NCI-H146 treated with DMSO at 0.1 percent for 48 hours (cell line): ENCODE results near the gene SPINK14.

ENCODE experiments used
- DNase-seq: peaks from one replicate; lab custom pipeline; 2025; ENCODE audit not compliant: unreplicated experiment; lab: John Stamatoyannopoulos, UW

SPINK14 gene

GRCh38 chr5:148193202-148193601, 24.9 kb downstream of the SPINK14 start:
- no peak for DNase-seq

- no peak for DNase-seq
These were observed 32.8 kb downstream of the SPINK14 start for GRCh38 chr5:148201151-148201550.

GRCh38 chr5:148202531-148203203, 34.3 kb downstream of the SPINK14 start, which contains the start of gene SPINK6:
SPINK6 (plus strand) TSS chr5:148203042; CDS start chr5:148203097, 55 bp downstream.
- no peak for DNase-seq

GRCh38 chr5:148205044-148205806, 36.9 kb downstream of the SPINK14 start:
- DNase-seq = no peak

- DNase-seq = no peak
These were observed 37.5 kb downstream of the SPINK14 start for GRCh38 chr5:148205865-148206264.

GRCh38 chr5:148206620-148207019, 38.3 kb downstream of the SPINK14 start:
- DNase-seq = no peak

- DNase-seq = no peak
These were observed 39.9 kb downstream of the SPINK14 start for GRCh38 chr5:148208226-148208625.

GRCh38 chr5:148209151-148209770, 40.9 kb downstream of the SPINK14 start:
- no peak for DNase-seq

GRCh38 chr5:148214665-148215185, 46.4 kb downstream of the SPINK14 start:
- no peak for DNase-seq

GRCh38 chr5:148221508-148221907, 53.2 kb downstream of the SPINK14 start:
- DNase-seq = no peak

GRCh38 chr5:148224117-148224742, 55.9 kb downstream of the SPINK14 start:
- no peak for DNase-seq
